Measurements from ENCODE around the gene CCDC73.

DNA sequence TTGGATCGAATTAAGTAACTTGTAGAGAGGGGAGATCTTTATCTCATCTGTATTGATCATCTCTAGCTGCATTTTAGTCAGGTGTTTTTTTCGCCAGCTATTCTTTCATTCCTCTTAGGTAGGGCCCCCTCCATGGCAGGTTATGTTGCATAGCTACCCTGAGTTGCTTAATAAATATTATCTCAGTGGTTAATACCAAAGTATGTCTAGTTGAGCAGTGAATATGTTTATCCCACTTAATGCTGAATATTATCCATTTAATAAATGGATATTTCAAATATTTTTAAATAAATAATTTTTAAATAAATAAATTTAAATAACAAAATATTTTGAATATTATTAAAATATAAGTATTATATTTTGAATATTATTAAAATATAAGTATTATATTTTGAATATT, 44.8 kb upstream of the CCDC73 start:
- TF ChIP-seq CTCF (IDR thresholded peaks at IDR 0.05; ENCODE audit: insufficient read depth, low read length) (no peak), POLR2AphosphoS5 (IDR thresholded peaks at IDR 0.05; ENCODE audit: low read depth) (no peak), GABPA (IDR thresholded peaks at IDR 0.05; ENCODE audit: low read depth) (no peak), SPI1 (IDR thresholded peaks at IDR 0.05; ENCODE audit: borderline replicate concordance, low read depth) (no peak)
- TF ChIP-seq, protein P1, sequence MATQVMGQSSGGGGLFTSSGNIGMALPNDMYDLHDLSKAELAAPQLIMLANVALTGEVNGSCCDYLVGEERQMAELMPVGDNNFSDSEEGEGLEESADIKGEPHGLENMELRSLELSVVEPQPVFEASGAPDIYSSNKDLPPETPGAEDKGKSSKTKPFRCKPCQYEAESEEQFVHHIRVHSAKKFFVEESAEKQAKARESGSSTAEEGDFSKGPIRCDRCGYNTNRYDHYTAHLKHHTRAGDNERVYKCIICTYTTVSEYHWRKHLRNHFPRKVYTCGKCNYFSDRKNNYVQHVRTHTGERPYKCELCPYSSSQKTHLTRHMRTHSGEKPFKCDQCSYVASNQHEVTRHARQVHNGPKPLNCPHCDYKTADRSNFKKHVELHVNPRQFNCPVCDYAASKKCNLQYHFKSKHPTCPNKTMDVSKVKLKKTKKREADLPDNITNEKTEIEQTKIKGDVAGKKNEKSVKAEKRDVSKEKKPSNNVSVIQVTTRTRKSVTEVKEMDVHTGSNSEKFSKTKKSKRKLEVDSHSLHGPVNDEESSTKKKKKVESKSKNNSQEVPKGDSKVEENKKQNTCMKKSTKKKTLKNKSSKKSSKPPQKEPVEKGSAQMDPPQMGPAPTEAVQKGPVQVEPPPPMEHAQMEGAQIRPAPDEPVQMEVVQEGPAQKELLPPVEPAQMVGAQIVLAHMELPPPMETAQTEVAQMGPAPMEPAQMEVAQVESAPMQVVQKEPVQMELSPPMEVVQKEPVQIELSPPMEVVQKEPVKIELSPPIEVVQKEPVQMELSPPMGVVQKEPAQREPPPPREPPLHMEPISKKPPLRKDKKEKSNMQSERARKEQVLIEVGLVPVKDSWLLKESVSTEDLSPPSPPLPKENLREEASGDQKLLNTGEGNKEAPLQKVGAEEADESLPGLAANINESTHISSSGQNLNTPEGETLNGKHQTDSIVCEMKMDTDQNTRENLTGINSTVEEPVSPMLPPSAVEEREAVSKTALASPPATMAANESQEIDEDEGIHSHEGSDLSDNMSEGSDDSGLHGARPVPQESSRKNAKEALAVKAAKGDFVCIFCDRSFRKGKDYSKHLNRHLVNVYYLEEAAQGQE (IDR thresholded peaks at IDR 0.05; ENCODE audit: insufficient replicate concordance, low read depth), result no peak
